Stomach (tissue), 9 donors: ENCODE measurements around the gene PGA3. TPM values are rescaled to one million over a fixed set of nuclear protein-coding genes. Genes with fewer than 3 reads are reported as not detected.
"Not testable (repeated sequence)": the region's sequence is repeated elsewhere in the genome, so short reads cannot be mapped to it uniquely, and the experiment has no call there.

Source experiments
- DNase-seq, 2 donors: peaks; one replicate each; pipeline versions ENCODE4 v3.0.0 to v3.0.0-alpha.2; 2013 to 2019
- H3K27ac ChIP-seq, 5 donors: fragments of 200-600 bp in 4 of 5; sonication (generic) in 4 of 5; one replicate each; pipeline ENCODE4 v1.5.1; 2013 to 2019; ENCODE audit warnings: mild to moderate bottlenecking in 1 of 5, moderate library complexity in 1 of 5
- H3K27me3 ChIP-seq, 3 donors: fragments of 200-600 bp; sonication (generic); one replicate each; pipeline ENCODE4 v1.5.1; 2017 to 2019; ENCODE audit warnings: mixed run types in 1 of 3
- H3K36me3 ChIP-seq, 4 donors: fragments of 200-600 bp; sonication (generic); 1 replicate in 3 of 4; 2 replicates in 1 of 4; pipeline ENCODE4 v1.5.1; 2016 to 2019
- H3K4me1 ChIP-seq, 4 donors: fragments of 200-600 bp; sonication (generic); one replicate each; pipeline ENCODE4 v1.5.1; 2016 to 2019
- H3K4me3 ChIP-seq, 4 donors: fragments of 200-600 bp; sonication (generic) in 3 of 4; one replicate each; pipeline ENCODE4 v1.5.1; 2016 to 2019; ENCODE audit warnings: mild to moderate bottlenecking in 1 of 4
- H3K9me3 ChIP-seq, 4 donors: fragments of 200-600 bp; sonication (generic); one replicate each; pipeline ENCODE4 v1.5.1; 2016 to 2019
- CTCF ChIP-seq, 7 experiments: fragments of 450-650 bp in 4 of 7; fragments of 200-600 bp in 3 of 7; sonication (generic) in 3 of 7; IDR thresholded peaks; one replicate each; pipeline ENCODE4 v1.5.1; 2016 to 2019; ENCODE audit warnings: antibody characterized with exemption in 7 of 7, control low read depth in 2 of 7, mild to moderate bottlenecking in 1 of 7
- EP300 ChIP-seq: sonication (generic); formaldehyde crosslinking; IDR thresholded peaks from one replicate; pipeline ENCODE4 v1.6.1; 2017; ENCODE audit warnings: antibody characterized with exemption
- POLR2A ChIP-seq, 4 donors: fragments of 450-650 bp; IDR thresholded peaks; one replicate each; pipeline ENCODE4 v1.6.1; 2016; ENCODE audit warnings: antibody characterized with exemption in 4 of 4, control low read depth in 2 of 4, mild to moderate bottlenecking in 1 of 4, moderate library complexity in 1 of 4
- POLR2AphosphoS5 ChIP-seq, 3 donors: sonication (generic); formaldehyde crosslinking; IDR thresholded peaks; one replicate each; pipeline ENCODE4 v1.6.1; 2016; ENCODE audit warnings: antibody characterized with exemption in 3 of 3
- WGBS, 5 donors: extraction: QIAGEN DNeasy Blood & Tissue Kit in 3 of 5; methylation state at CpG; one replicate each; pipeline versions ENCODE4 v1.1.5 to v1.1.7; 2013 to 2018; 5-methylcytosine and 5-hydroxymethylcytosine counted together
- intact Hi-C: fragments of 100-400 bp; cut with DNase I; formaldehyde crosslinking; loops from one replicate; pipeline ENCODE4 v1.15.1; 2023; ENCODE audit warnings: low total_unique reads
- polyA plus RNA-seq, 3 donors: library from polyadenylated mRNA; stranded (reverse); fragments of 200-250 nt; gene quantifications; one replicate each; pipeline ENCODE4 v1.2.3, GENCODE V29; 2013
- total RNA-seq, 5 donors: library from RNA; depleted of rRNA; stranded (reverse); fragments of >200 nt; gene quantifications; one replicate each; pipeline versions ENCODE4 v1.1.0 to v1.2.3, GENCODE V29; 2014 to 2016
- donor health status: healthy with polysubstance abuse.
- donor health status: Bipolar disorder and iron deficiency.
- donor health status: healthy.

Gene PGA3
- total and polyA plus RNA-seq, 8 donors: 367 to 73,485 (median 18,470) TPM

- TF ChIP-seq CTCF (IDR thresholded peaks at IDR 0.05) (no peak), POLR2AphosphoS5 (IDR thresholded peaks at IDR 0.05) (peak in 2 of 3 donors; percentile 64 to 68), EP300 (no peak), POLR2A (IDR thresholded peaks at IDR 0.05) (no peak)
- WGBS, 5 donors: 22 to 63% (median 35%) methylated on average over 6 of the region's 6 CpGs
- intact Hi-C loops: no loop called here
- no peaks in the 10 kb centered on the region for H3K36me3 ChIP-seq
- DNase-seq: peak in 1 of 2 donors; percentile 91
- no peak overlapping the region for H3K4me3 ChIP-seq
- H3K9me3 ChIP-seq: peaks cover 0 to 9% (median 4%) of the 10 kb centered on the region in 4 donors
- peak overlapping the region in 4 of 5 donors; percentile 40 to 76 (median 44) for H3K27ac ChIP-seq
- peaks cover 0 to 21% (median 15%) of the 10 kb centered on the region in 4 donors for H3K4me1 ChIP-seq
- H3K27me3 ChIP-seq: no peaks in the 10 kb centered on the region
Measured at GRCh38 chr11:61198361-61198760, 5.0 kb upstream of the PGA3 start.

- intact Hi-C loops: no loop called here
Measured at GRCh38 chr11:61198948-61199523, 4.3 kb upstream of the PGA3 start.

GRCh38 chr11:61201476-61201875 is 1.8 kb upstream of the PGA3 start:
- TF ChIP-seq EP300: no peak
- no peak for TF ChIP-seq POLR2A (IDR thresholded peaks at IDR 0.05)
- no peak for TF ChIP-seq CTCF (IDR thresholded peaks at IDR 0.05)
- TF ChIP-seq POLR2AphosphoS5 (IDR thresholded peaks at IDR 0.05): no peak
- 93 to 95% (median 94%) methylated on average over 14 of the region's 14 CpGs for WGBS, 5 donors
- Histone ChIP-seq H3K27ac (peak overlapping the region in 2 of 5 donors; percentile 9 to 11), H3K9me3 (peaks cover 0 to 9% (median 4%) of the 10 kb centered on the region in 4 donors), H3K36me3 (no peaks in the 10 kb centered on the region), H3K4me1 (peaks cover 0 to 4% (median 0%) of the 10 kb centered on the region in 4 donors), H3K4me3 (no peak overlapping the region), H3K27me3 (no peaks in the 10 kb centered on the region)
- intact Hi-C loops: no loop called here
- DNase-seq: no peak

More at GRCh38 chr11:61198948-61199523, 4.3 kb upstream of the PGA3 start:
- DNase-seq: no peak
- peaks cover 0 to 15% (median 8%) of the 10 kb centered on the region in 4 donors for H3K4me1 ChIP-seq
- peaks cover 0 to 9% (median 4%) of the 10 kb centered on the region in 4 donors for H3K9me3 ChIP-seq
- H3K36me3 ChIP-seq: no peaks in the 10 kb centered on the region
- peak overlapping the region; percentile 38 to 47 (median 40) for H3K27ac ChIP-seq
- 74 to 90% (median 84%) methylated on average over 4 of the region's 4 CpGs for WGBS, 5 donors
- no peak overlapping the region for H3K4me3 ChIP-seq
- H3K27me3 ChIP-seq: no peaks in the 10 kb centered on the region
- TF ChIP-seq CTCF (IDR thresholded peaks at IDR 0.05) (no peak), EP300 (no peak), POLR2AphosphoS5 (IDR thresholded peaks at IDR 0.05) (no peak), POLR2A (IDR thresholded peaks at IDR 0.05) (no peak)

GRCh38 chr11:61203873-61204272 is 558 bp downstream of the PGA3 start:
- H3K4me3 ChIP-seq, intact Hi-C loops, DNase-seq, H3K9me3 ChIP-seq, H3K4me1 ChIP-seq, H3K27me3 ChIP-seq, H3K36me3 ChIP-seq: not testable (repeated sequence)
- 6 to 25% methylated on average over 2 of the region's 5 CpGs; no CpG with 5 or more reads in 3 of the 5 donors for WGBS, 5 donors
- peak overlapping the region in 1 of 5 donors; percentile 24 for H3K27ac ChIP-seq

- intact Hi-C loops, H3K27me3 ChIP-seq, H3K9me3 ChIP-seq, DNase-seq, H3K36me3 ChIP-seq, H3K4me1 ChIP-seq: not testable (repeated sequence)
- H3K27ac ChIP-seq: peak overlapping the region; percentile 0 to 46 (median 13)
- TF ChIP-seq POLR2AphosphoS5 (IDR thresholded peaks at IDR 0.05): peak in 2 of 3 donors; percentile 38 to 87
- TF ChIP-seq POLR2A (IDR thresholded peaks at IDR 0.05): peak in 1 of 4 donors; percentile 47
- peak overlapping the region; percentile 7 to 29 (median 18) for H3K4me3 ChIP-seq
- WGBS, 5 donors: 36 to 68% (median 61%) methylated on average over 14 of the region's 14 CpGs
Measured at GRCh38 chr11:61204502-61205059, 1.3 kb downstream of the PGA3 start.

- H3K4me1 ChIP-seq, H3K27me3 ChIP-seq, H3K27ac ChIP-seq, DNase-seq, H3K4me3 ChIP-seq, H3K9me3 ChIP-seq, H3K36me3 ChIP-seq, intact Hi-C loops: not testable (repeated sequence)
- WGBS, 5 donors: no CpG with 5 or more reads among the region's 9 CpGs
Measured at GRCh38 chr11:61207636-61208310, 4.5 kb downstream of the PGA3 start.

- H3K4me1 ChIP-seq, intact Hi-C loops, H3K9me3 ChIP-seq, H3K27ac ChIP-seq, DNase-seq, H3K36me3 ChIP-seq, H3K27me3 ChIP-seq, H3K4me3 ChIP-seq: not testable (repeated sequence)
- no CpG with 5 or more reads among the region's 6 CpGs for WGBS, 5 donors
Measured at GRCh38 chr11:61210629-61211028, 7.3 kb downstream of the PGA3 start.
